Activated CD8-positive, alpha-beta memory T cell treated with anti-CD3 and anti-CD28 coated beads for 48 hours (primary cell): ENCODE measurements around the gene CCDC3.
"Not testable (repeated sequence)": the region's sequence is repeated elsewhere in the genome, so short reads cannot be mapped to it uniquely, and the experiment has no call there.

Experiments
- DNase-seq, 3 experiments: peaks; one replicate each; pipeline ENCODE4 v3.0.0-alpha.2; 2020; ENCODE audit warnings: low read depth in 2 of 3, low spot score in 2 of 3

The CCDC3 gene

GRCh38 chr10:12892924-12893323, 108.6 kb downstream of the CCDC3 start:
- DNase-seq, result no peak

- DNase-seq, result no peak
Measured at GRCh38 chr10:12890958-12891357, 110.6 kb downstream of the CCDC3 start.

- DNase-seq, result no peak
Measured at GRCh38 chr10:12888470-12888869, 113.0 kb downstream of the CCDC3 start.

GRCh38 chr10:12887780-12888179, 113.7 kb downstream of the CCDC3 start:
- DNase-seq, result no peak

GRCh38 chr10:12884851-12885250, 116.7 kb downstream of the CCDC3 start:
- no peak for DNase-seq

GRCh38 chr10:12880423-12880822, 121.1 kb downstream of the CCDC3 start:
- no peak for DNase-seq

- no peak for DNase-seq
Measured at GRCh38 chr10:12877150-12877549, 124.4 kb downstream of the CCDC3 start.

- DNase-seq, result no peak
Measured at GRCh38 chr10:12876266-12876665, 125.2 kb downstream of the CCDC3 start.

GRCh38 chr10:12875100-12875499, 126.4 kb downstream of the CCDC3 start:
- DNase-seq, result no peak

- no peak for DNase-seq
Measured at GRCh38 chr10:12874501-12874900, 127.0 kb downstream of the CCDC3 start.

- DNase-seq, result no peak
Measured at GRCh38 chr10:12873172-12873571, 128.3 kb downstream of the CCDC3 start.

- no peak for DNase-seq
Measured at GRCh38 chr10:12872577-12872976, 128.9 kb downstream of the CCDC3 start.

- DNase-seq, result no peak
Measured at GRCh38 chr10:12869427-12869826, 132.1 kb downstream of the CCDC3 start.

GRCh38 chr10:12868229-12868628, 133.3 kb downstream of the CCDC3 start:
- no peak for DNase-seq

GRCh38 chr10:12865515-12865914, 136.0 kb downstream of the CCDC3 start:
- not testable (repeated sequence) for DNase-seq

GRCh38 chr10:12862459-12862858, 139.1 kb downstream of the CCDC3 start:
- DNase-seq, result no peak

GRCh38 chr10:12854988-12855387, 146.5 kb downstream of the CCDC3 start:
- no peak for DNase-seq

GRCh38 chr10:12852687-12853086, 148.8 kb downstream of the CCDC3 start:
- no peak for DNase-seq

GRCh38 chr10:12849319-12850181, 152.0 kb downstream of the CCDC3 start:
- DNase-seq, result no peak

- no peak for DNase-seq
Measured at GRCh38 chr10:12848439-12849173, 152.9 kb downstream of the CCDC3 start.

GRCh38 chr10:12847361-12847975, 154.0 kb downstream of the CCDC3 start:
- DNase-seq, result peak in 2 of 3 experiments; percentile 4 to 26

- DNase-seq, result no peak
Measured at GRCh38 chr10:12846718-12847117, 154.8 kb downstream of the CCDC3 start.
